ENCODE results near the gene NECAB2. TPM values are rescaled to one million over a fixed set of nuclear protein-coding genes. Genes with fewer than 3 reads are reported as not detected.

NECAB2 gene
- total RNA-seq, 1 donor from 2014 or later, result 19.6 TPM

DNA sequence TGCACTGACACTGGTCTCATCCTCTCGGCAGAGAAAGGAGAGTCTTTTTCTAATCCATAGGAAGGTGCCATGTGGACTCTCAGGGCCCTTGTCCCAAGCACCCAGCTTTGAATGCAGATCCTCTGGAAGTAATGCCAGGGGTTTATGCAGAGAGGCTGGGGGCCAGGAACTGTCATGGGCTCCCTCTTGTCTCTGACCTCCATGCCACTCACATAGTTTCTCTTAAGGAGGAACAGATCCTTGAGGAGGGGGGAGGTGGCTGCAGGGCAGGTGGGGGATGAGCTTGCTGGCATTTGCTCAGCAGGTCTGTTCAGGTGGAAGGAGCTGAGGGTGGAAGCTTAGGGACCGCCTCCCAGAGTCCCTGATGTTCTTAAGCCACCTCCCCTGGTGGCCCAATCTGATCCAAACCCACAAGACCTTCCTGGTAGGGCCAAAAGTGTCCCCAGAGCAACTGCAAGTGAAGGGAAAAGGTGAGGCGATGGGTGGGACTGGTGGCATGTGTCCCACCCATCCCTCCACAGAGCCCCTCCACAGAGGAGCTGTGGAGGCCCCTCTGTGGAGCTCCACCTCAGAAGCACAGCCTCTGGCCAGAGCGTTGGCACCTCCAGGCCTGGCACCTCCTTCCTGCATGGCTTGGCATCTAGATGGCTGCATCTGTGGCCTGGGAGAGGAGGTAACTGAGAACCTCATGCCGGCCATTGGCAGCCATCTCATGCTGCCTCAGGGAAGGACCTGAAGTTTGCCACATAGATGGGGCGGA is 9.2 kb downstream of the NECAB2 start:
- Mint-ChIP-seq H3K9me3 (peaks cover 10% of the 10 kb centered on the region), H3K27me3 (ENCODE audit: low read depth) (no peaks in the 10 kb centered on the region), H3K4me1 (peaks cover 11% of the 10 kb centered on the region), H3K36me3 (ENCODE audit: low read depth) (peaks cover 17% of the 10 kb centered on the region), H3K4me3 (no peak overlapping the region), H3K27ac (ENCODE audit: unreplicated experiment) (no peak overlapping the region)
- TF ChIP-seq, protein P1, sequence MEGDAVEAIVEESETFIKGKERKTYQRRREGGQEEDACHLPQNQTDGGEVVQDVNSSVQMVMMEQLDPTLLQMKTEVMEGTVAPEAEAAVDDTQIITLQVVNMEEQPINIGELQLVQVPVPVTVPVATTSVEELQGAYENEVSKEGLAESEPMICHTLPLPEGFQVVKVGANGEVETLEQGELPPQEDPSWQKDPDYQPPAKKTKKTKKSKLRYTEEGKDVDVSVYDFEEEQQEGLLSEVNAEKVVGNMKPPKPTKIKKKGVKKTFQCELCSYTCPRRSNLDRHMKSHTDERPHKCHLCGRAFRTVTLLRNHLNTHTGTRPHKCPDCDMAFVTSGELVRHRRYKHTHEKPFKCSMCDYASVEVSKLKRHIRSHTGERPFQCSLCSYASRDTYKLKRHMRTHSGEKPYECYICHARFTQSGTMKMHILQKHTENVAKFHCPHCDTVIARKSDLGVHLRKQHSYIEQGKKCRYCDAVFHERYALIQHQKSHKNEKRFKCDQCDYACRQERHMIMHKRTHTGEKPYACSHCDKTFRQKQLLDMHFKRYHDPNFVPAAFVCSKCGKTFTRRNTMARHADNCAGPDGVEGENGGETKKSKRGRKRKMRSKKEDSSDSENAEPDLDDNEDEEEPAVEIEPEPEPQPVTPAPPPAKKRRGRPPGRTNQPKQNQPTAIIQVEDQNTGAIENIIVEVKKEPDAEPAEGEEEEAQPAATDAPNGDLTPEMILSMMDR (conservative IDR thresholded peaks at IDR 0.05), result no peak
- no peak for DNase-seq (ENCODE audit: low read depth, low spot score)

DNA sequence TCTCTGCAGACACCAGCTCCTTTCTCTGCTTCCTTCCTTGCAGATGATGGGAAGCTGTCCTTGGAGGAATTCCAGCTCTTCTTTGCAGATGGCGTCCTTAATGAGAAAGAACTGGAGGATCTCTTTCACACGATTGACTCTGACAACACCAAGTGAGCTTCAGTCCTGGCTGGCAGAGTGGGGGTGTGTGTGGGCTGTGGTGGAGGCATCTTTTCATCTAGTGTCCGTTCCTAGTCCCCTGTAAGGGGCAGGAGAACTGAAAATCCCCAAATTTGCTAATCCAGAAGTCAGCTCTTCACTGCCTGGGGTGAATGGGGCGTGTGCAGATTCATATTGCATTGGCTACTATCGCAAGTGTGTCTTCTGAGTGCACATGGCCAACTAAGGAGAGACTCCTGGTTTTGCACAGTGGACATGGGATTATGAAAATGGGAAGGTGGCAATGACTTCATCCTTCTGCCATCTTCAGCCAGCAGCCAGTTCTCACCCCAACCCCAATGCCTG is 10.4 kb downstream of the NECAB2 start:
- Mint-ChIP-seq H3K4me3 (no peak overlapping the region), H3K4me1 (peaks cover 11% of the 10 kb centered on the region), H3K9me3 (peaks cover 10% of the 10 kb centered on the region), H3K36me3 (ENCODE audit: low read depth) (peaks cover 18% of the 10 kb centered on the region), H3K27me3 (ENCODE audit: low read depth) (no peaks in the 10 kb centered on the region), H3K27ac (ENCODE audit: unreplicated experiment) (no peak overlapping the region)
- DNase-seq (ENCODE audit: low read depth, low spot score), result no peak
- TF ChIP-seq, protein P1 (conservative IDR thresholded peaks at IDR 0.05), result no peak

DNA sequence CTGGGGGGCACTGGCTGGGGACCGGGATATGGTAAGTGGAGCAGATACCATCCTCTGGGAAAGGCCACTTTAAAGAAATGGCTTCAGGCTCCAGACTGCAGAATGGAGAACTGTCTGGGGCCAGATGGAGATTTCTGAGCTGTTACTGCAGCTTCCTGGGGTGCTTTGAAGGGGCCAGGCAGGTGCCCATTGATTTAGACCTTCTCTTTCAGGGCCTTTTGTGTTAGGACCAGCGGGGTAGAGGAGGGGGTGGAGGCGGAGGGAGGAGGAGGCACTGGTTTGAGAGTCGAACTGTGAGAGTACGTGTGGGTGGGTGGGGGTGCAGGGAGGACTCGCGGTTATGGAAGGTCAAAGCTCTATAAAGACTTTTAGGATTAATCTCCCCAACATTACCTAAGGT is 11.4 kb downstream of the NECAB2 start:
- Mint-ChIP-seq H3K27ac (ENCODE audit: unreplicated experiment) (no peak overlapping the region), H3K36me3 (ENCODE audit: low read depth) (peaks cover 18% of the 10 kb centered on the region), H3K27me3 (ENCODE audit: low read depth) (no peaks in the 10 kb centered on the region), H3K9me3 (peaks cover 10% of the 10 kb centered on the region), H3K4me1 (peaks cover 11% of the 10 kb centered on the region), H3K4me3 (no peak overlapping the region)
- TF ChIP-seq, protein P1 (conservative IDR thresholded peaks at IDR 0.05), result no peak
- DNase-seq (ENCODE audit: low read depth, low spot score), result no peak

DNA sequence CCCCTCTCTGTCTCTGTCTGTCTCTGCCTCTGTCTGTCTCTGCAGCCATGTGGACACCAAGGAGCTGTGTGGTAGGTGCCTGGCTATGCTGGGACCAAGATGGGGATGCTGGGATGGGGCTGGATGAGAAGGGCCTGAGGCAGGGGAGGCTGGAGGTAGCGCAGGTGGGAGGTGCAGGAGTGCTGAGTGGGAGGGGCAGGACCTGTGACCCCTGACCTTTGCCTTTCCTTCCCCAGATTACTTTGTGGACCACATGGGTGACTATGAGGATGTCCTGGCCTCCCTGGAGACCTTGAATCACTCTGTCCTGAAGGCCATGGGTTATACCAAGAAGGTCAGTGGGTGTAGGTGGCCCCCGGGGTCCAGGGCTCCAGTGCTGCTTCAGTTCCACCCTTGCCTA is 12.8 kb downstream of the NECAB2 start:
- TF ChIP-seq, protein P1 (conservative IDR thresholded peaks at IDR 0.05), result no peak
- Mint-ChIP-seq H3K36me3 (ENCODE audit: low read depth) (peaks cover 18% of the 10 kb centered on the region), H3K4me3 (no peak overlapping the region), H3K4me1 (peaks cover 11% of the 10 kb centered on the region), H3K27me3 (ENCODE audit: low read depth) (no peaks in the 10 kb centered on the region), H3K9me3 (peaks cover 10% of the 10 kb centered on the region), H3K27ac (ENCODE audit: unreplicated experiment) (no peak overlapping the region)
- no peak for DNase-seq (ENCODE audit: low read depth, low spot score)

DNA sequence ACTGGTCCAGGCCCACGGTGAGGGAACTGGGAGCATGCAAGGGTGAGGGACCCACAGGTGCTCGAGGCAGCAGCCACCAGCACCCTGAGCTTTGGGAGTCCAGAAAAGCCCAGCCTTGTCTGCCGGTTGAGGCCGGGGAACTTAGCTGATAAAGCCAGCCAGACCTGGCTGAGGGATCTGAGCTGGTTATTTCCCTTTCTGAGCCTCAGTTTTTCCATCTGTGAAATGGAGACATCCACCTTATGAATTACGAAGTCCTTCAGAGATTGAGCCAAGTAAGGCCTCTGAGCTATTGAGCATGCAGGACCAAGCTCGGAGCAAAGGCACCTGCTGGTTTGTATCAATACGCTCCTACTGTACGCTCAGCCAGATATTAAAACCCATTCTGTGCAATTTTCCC is 13.8 kb downstream of the NECAB2 start:
- peaks cover 18% of the 10 kb centered on the region for H3K36me3 Mint-ChIP-seq (ENCODE audit: low read depth)
- H3K4me1 Mint-ChIP-seq, result peaks cover 11% of the 10 kb centered on the region
- no peak overlapping the region for H3K4me3 Mint-ChIP-seq
- TF ChIP-seq, protein P1 (conservative IDR thresholded peaks at IDR 0.05), result no peak
- no peaks in the 10 kb centered on the region for H3K27me3 Mint-ChIP-seq (ENCODE audit: low read depth)
- no peak for DNase-seq (ENCODE audit: low read depth, low spot score)
- no peak overlapping the region for H3K27ac Mint-ChIP-seq (ENCODE audit: unreplicated experiment)
- peaks cover 10% of the 10 kb centered on the region for H3K9me3 Mint-ChIP-seq

All from neural crest cell (in vitro differentiated cells).